ENCODE data around the gene RUNX1. TPM values are rescaled to one million over a fixed set of nuclear protein-coding genes. Genes with fewer than 3 reads are reported as not detected.

RUNX1 gene
- total RNA-seq, 2 donors from 2014 or later = 4.9 to 12.5 TPM

- Histone ChIP-seq H3K4me3 (no peak overlapping the region), H3K27me3 (no peaks in the 10 kb centered on the region), H3K27ac (no peak overlapping the region), H3K9me3 (no peaks in the 10 kb centered on the region), H3K36me3 (replicated peaks in 1 of 2; ENCODE audit: insufficient read depth in 1 of 2, low read depth in 2 of 2) (no peaks in the 10 kb centered on the region), H3K4me1 (peaks cover 15% of the 10 kb centered on the region)
- 87 to 94% methylated on average over 5 of the region's 5 CpGs for WGBS, 2 donors
- TF ChIP-seq CTCF (IDR thresholded peaks at IDR 0.05) = no peak
- intact Hi-C loops (cut with DNase I) = no loop called here
- DNase-seq (no peak), ATAC-seq (no peak)
Measured at GRCh38 chr21:35015435-35016024, 33.6 kb downstream of the RUNX1 start.

GRCh38 chr21:35014302-35015041 lies 34.6 kb downstream of the RUNX1 start:
- H3K36me3 ChIP-seq (replicated peaks in 1 of 2; ENCODE audit: insufficient read depth in 1 of 2, low read depth in 2 of 2) = no peaks in the 10 kb centered on the region
- DNase-seq = no peak
- ATAC-seq = no peak
- no peak overlapping the region for H3K27ac ChIP-seq
- 40 to 49% methylated on average over 11 of the region's 11 CpGs for WGBS, 2 donors
- peaks cover 8% of the 10 kb centered on the region for H3K4me1 ChIP-seq
- no peak overlapping the region for H3K4me3 ChIP-seq
- no peaks in the 10 kb centered on the region for H3K9me3 ChIP-seq
- H3K27me3 ChIP-seq = no peaks in the 10 kb centered on the region
- intact Hi-C loops (cut with DNase I) = no loop called here
- no peak for TF ChIP-seq POLR2A (IDR thresholded peaks at IDR 0.05)
- no peak for TF ChIP-seq CTCF (IDR thresholded peaks at IDR 0.05)

GRCh38 chr21:35011681-35012080 lies 37.4 kb downstream of the RUNX1 start:
- ATAC-seq (no peak), DNase-seq (no peak)
- no peaks in the 10 kb centered on the region for H3K4me1 ChIP-seq
- H3K4me3 ChIP-seq = no peak overlapping the region
- H3K36me3 ChIP-seq (replicated peaks in 1 of 2; ENCODE audit: insufficient read depth in 1 of 2, low read depth in 2 of 2) = no peaks in the 10 kb centered on the region
- no peaks in the 10 kb centered on the region for H3K27me3 ChIP-seq
- H3K27ac ChIP-seq = no peak overlapping the region
- 51 to 64% methylated on average over 3 of the region's 3 CpGs for WGBS, 2 donors
- no peaks in the 10 kb centered on the region for H3K9me3 ChIP-seq
- no peak for TF ChIP-seq POLR2A (IDR thresholded peaks at IDR 0.05)
- TF ChIP-seq CTCF (IDR thresholded peaks at IDR 0.05) = no peak
- intact Hi-C loops (cut with DNase I) = no loop called here

- TF ChIP-seq CTCF (IDR thresholded peaks at IDR 0.05) (no peak), POLR2A (IDR thresholded peaks at IDR 0.05) (no peak)
- ATAC-seq = no peak
- Histone ChIP-seq H3K4me3 (no peak overlapping the region), H3K36me3 (replicated peaks in 1 of 2; ENCODE audit: insufficient read depth in 1 of 2, low read depth in 2 of 2) (no peaks in the 10 kb centered on the region), H3K4me1 (no peaks in the 10 kb centered on the region), H3K27ac (no peak overlapping the region), H3K9me3 (no peaks in the 10 kb centered on the region), H3K27me3 (no peaks in the 10 kb centered on the region)
- 60 to 62% methylated on average over 5 of the region's 5 CpGs for WGBS, 2 donors
- DNase-seq = no peak
- intact Hi-C loops (cut with DNase I) = no loop called here
Measured at GRCh38 chr21:35010447-35010846, 38.7 kb downstream of the RUNX1 start.

GRCh38 chr21:35007348-35007747 lies 41.8 kb downstream of the RUNX1 start:
- H3K27me3 ChIP-seq = no peaks in the 10 kb centered on the region
- ATAC-seq (no peak), DNase-seq (no peak)
- H3K9me3 ChIP-seq = no peaks in the 10 kb centered on the region
- H3K4me3 ChIP-seq = no peak overlapping the region
- H3K4me1 ChIP-seq = no peaks in the 10 kb centered on the region
- H3K36me3 ChIP-seq (replicated peaks in 1 of 2; ENCODE audit: insufficient read depth in 1 of 2, low read depth in 2 of 2) = no peaks in the 10 kb centered on the region
- TF ChIP-seq CTCF (IDR thresholded peaks at IDR 0.05) = no peak
- TF ChIP-seq POLR2A (IDR thresholded peaks at IDR 0.05) = no peak
- WGBS, 2 donors = 74 to 86% methylated on average over 4 of the region's 4 CpGs
- no peak overlapping the region for H3K27ac ChIP-seq
- intact Hi-C loops (cut with DNase I) = no loop called here
